WI38 (cell line): ENCODE results near the gene LCN10.

Source experiments
- H3K4me3 ChIP-seq: 2 replicates; pipeline ENCODE4 v1.5.1; 2011; ENCODE audit warnings: low read depth, mild to moderate bottlenecking, control low read depth, low read length
- CTCF ChIP-seq: IDR thresholded peaks from 2 replicates; pipeline ENCODE4 v1.5.1; 2012; ENCODE audit warnings: low read depth, mild to moderate bottlenecking, control low read depth, low read length

Gene LCN10

GRCh38 chr9:136740491-136740890, 2.2 kb downstream of the LCN10 start:
- TF ChIP-seq CTCF = no peak
- no peak overlapping the region for H3K4me3 ChIP-seq

GRCh38 chr9:136740069-136740468, 2.7 kb downstream of the LCN10 start:
- no peak overlapping the region for H3K4me3 ChIP-seq
- no peak for TF ChIP-seq CTCF

GRCh38 chr9:136739509-136739908, 3.2 kb downstream of the LCN10 start:
- H3K4me3 ChIP-seq = no peak overlapping the region
- no peak for TF ChIP-seq CTCF

GRCh38 chr9:136738960-136739359, 3.8 kb downstream of the LCN10 start:
- no peak overlapping the region for H3K4me3 ChIP-seq
- TF ChIP-seq CTCF = no peak

- H3K4me3 ChIP-seq = no peak overlapping the region
- no peak for TF ChIP-seq CTCF
Measured at GRCh38 chr9:136735812-136736480, 6.8 kb downstream of the LCN10 start.

- no peak for TF ChIP-seq CTCF
- no peak overlapping the region for H3K4me3 ChIP-seq
Measured at GRCh38 chr9:136734837-136735496, 7.8 kb downstream of the LCN10 start.

- H3K4me3 ChIP-seq = no peak overlapping the region
- no peak for TF ChIP-seq CTCF
Measured at GRCh38 chr9:136733611-136734010, 9.1 kb downstream of the LCN10 start.
